Panc1 (cell line): ENCODE measurements around the gene TSPAN5. TPM values are rescaled to one million over a fixed set of nuclear protein-coding genes. Genes with fewer than 3 reads are reported as not detected.

Experiments
- ATAC-seq: fragments of 200-7000 bp; cut with Tn5 transposase; 2 replicates; pipeline ENCODE4 v1.9.1; 2020; ENCODE audit warnings: mild to moderate bottlenecking, moderate library complexity
- BruUV-seq: library from RNA; stranded (reverse); fragments of 400-500 nt; replicated peaks from 2 replicates; lab custom pipeline; 2021; lab: Mats Ljungman, UMichigan
- CTCF ChIA-PET: fragments of 300-600 bp; sonication (Branson Sonifier 250); formaldehyde crosslinking; loops from one replicate; lab custom pipeline; 2022; ENCODE audit warnings: antibody characterized with exemption; lab: Charles Lee
- POLR2A ChIA-PET: fragments of 300-600 bp; sonication (Branson Sonifier 250); formaldehyde crosslinking; loops from one replicate; lab custom pipeline; 2022; ENCODE audit warnings: antibody characterized with exemption; lab: Charles Lee
- DNase-seq: peaks from one replicate; pipeline ENCODE4 v3.0.0-alpha.2; 2010; ENCODE audit warnings: low read depth, low spot score
- H3K27ac ChIP-seq: 2 replicates; pipeline ENCODE4 v1.5.1; 2011; ENCODE audit warnings: mild to moderate bottlenecking, low read length, inconsistent platforms
- H3K27me3 ChIP-seq: fragments of 200-500 bp; sonication (Bioruptor generic); 2 replicates; pipeline ENCODE4 v1.6.0; 2014; ENCODE audit warnings: low read length, inconsistent platforms; ENCODE audit not compliant: control insufficient read depth, insufficient read depth
- H3K36me3 ChIP-seq: fragments of 200-500 bp; sonication (Bioruptor generic); 2 replicates; pipeline ENCODE4 v1.5.1; 2014; ENCODE audit warnings: inconsistent platforms, mild to moderate bottlenecking, low read length, moderate library complexity; ENCODE audit not compliant: control insufficient read depth, insufficient read depth
- H3K4me1 ChIP-seq: 2 replicates; pipeline ENCODE4 v1.5.1; 2011; ENCODE audit warnings: inconsistent platforms, mild to moderate bottlenecking, low read length, moderate library complexity; ENCODE audit not compliant: control insufficient read depth, insufficient read depth
- H3K4me3 ChIP-seq, 2 experiments: 2 replicates each; pipeline ENCODE4 v1.5.1; 2011 to 2012; ENCODE audit warnings: low read depth in 2 of 2, low read length in 2 of 2, mild to moderate bottlenecking in 2 of 2, inconsistent platforms in 1 of 2, moderate library complexity in 1 of 2
- H3K9me3 ChIP-seq: fragments of 200-500 bp; sonication (Bioruptor generic); 2 replicates; pipeline ENCODE4 v1.5.1; 2014; ENCODE audit warnings: low read depth, mild to moderate bottlenecking, inconsistent platforms, low read length, moderate library complexity; ENCODE audit not compliant: control insufficient read depth, insufficient read depth
- POLR2AphosphoS5 ChIP-seq: IDR thresholded peaks from 2 replicates; pipeline ENCODE4 v1.6.1; 2012; ENCODE audit warnings: mild to moderate bottlenecking, low read depth, low read length, moderate library complexity
- REST ChIP-seq, 2 experiments: IDR thresholded peaks; 2 replicates each; pipeline ENCODE4 v1.6.1; 2011 to 2012; ENCODE audit warnings: low read depth in 2 of 2, control low read depth in 1 of 2, low read length in 1 of 2, mild to moderate bottlenecking in 1 of 2, moderate library complexity in 1 of 2; ENCODE audit not compliant: insufficient read depth in 1 of 2
- SIN3A ChIP-seq: IDR thresholded peaks from 2 replicates; pipeline ENCODE4 v1.6.1; 2012; ENCODE audit warnings: low read depth, mild to moderate bottlenecking, low read length, moderate library complexity, borderline replicate concordance; ENCODE audit not compliant: insufficient read depth
- TCF7L2 ChIP-seq: IDR thresholded peaks from 2 replicates; pipeline ENCODE4 v1.6.1; 2011; ENCODE audit warnings: mild to moderate bottlenecking, low read depth, low read length, inconsistent platforms
- in situ Hi-C: cut with HindIII; loops from 2 replicates; pipeline ENCODE4 v1.10.0; 2016; ENCODE audit warnings: low sequenced_read_pairs, low pct_unique_long_range_greater_than_20kb
- intact Hi-C: fragments of 100-400 bp; cut with micrococcal nuclease; formaldehyde crosslinking; loops from one replicate; pipeline ENCODE4 v1.10.0; 2022; ENCODE audit not compliant: unreplicated experiment
- total RNA-seq: library from RNA; stranded (reverse); gene quantifications from one replicate; pipeline ENCODE4 v1.2.1, GENCODE V29; 2021; ENCODE audit not compliant: unreplicated experiment
- TF ChIP-seq, protein P1 (sequence below): fragments of 450-650 bp; IDR thresholded peaks from 2 replicates; pipeline ENCODE4 v1.5.1; 2017; ENCODE audit warnings: mild to moderate bottlenecking

TSPAN5 gene
- total RNA-seq, 1 experiment from 2014 or later, result 61.9 TPM

DNA sequence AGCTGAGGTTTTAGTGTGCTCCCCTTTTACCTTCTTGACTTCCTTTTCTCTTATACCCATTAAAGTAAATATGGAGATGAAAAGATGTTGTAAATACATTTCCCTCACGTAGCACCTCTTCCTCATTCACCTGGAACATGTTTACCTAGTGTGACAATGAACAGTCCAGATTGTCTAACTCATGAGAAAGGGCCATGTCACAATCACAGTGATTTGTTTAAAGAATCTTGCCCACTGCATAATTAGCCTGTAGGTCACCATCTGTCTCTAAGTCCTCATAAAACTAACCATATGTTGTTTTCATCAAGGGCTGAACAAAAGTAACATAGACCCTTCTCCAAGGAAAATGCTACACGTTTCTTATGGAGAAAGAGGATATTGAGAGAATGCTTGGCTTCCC is 85.7 kb downstream of the TSPAN5 start:
- H3K4me3 ChIP-seq, result no peak overlapping the region
- TF ChIP-seq POLR2AphosphoS5 (no peak), SIN3A (no peak)
- H3K36me3 ChIP-seq, result no peaks in the 10 kb centered on the region; the same call in 1 of the 2 replicates
- in situ Hi-C loops (no loop called here), intact Hi-C loops (no loop called here)
- no TSS peak for BruUV-seq
- ChIA-PET CTCF (no interaction called here), POLR2A (no interaction called here)
- ATAC-seq (no peak), DNase-seq (no peak)
- no peaks in the 10 kb centered on the region for H3K27me3 ChIP-seq
- no peaks in the 10 kb centered on the region; the same call in 1 of the 2 replicates for H3K4me1 ChIP-seq
- H3K9me3 ChIP-seq, result no peaks in the 10 kb centered on the region
- no peak overlapping the region for H3K27ac ChIP-seq

DNA sequence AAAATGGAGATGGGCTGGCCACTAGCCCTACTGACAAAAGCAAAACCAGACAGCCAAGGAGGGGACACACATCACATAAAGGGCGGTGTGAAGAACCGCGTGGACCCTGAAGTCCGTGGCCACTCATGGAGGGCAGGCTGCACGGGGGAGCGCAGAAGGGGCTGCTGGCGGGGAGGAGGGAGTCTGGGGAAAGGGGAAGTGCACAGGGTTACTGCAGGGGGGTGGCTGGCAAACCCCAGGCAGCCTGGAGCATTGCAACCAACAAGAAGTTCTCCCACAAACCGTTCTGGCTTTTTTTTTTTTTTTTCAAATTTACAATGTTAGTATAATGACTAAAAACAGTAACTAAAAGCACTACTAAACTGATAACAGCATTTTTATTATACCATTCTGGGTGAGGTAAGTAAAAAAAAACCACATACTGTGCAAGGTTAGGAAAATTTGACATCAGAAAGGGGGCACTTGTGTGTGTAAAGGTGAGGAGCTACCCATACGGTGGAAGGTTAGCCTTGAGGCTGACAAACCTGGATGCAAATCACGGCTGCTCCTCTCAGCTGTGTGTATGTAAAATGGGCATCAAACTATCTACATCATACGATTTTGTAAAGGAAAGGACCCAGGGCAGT is 87.1 kb downstream of the TSPAN5 start:
- ATAC-seq, result no peak
- no TSS peak for BruUV-seq
- H3K36me3 ChIP-seq, result no peaks in the 10 kb centered on the region; the same call in 1 of the 2 replicates
- CTCF ChIA-PET, result no interaction called here
- no peaks in the 10 kb centered on the region for H3K27me3 ChIP-seq
- H3K4me3 ChIP-seq, result no peak overlapping the region
- POLR2A ChIA-PET, result no interaction called here
- no peak for DNase-seq
- no peak overlapping the region for H3K27ac ChIP-seq
- no peaks in the 10 kb centered on the region for H3K9me3 ChIP-seq
- TF ChIP-seq SIN3A, result no peak
- TF ChIP-seq POLR2AphosphoS5, result no peak
- TF ChIP-seq TCF7L2, result no peak
- TF ChIP-seq, protein P1, sequence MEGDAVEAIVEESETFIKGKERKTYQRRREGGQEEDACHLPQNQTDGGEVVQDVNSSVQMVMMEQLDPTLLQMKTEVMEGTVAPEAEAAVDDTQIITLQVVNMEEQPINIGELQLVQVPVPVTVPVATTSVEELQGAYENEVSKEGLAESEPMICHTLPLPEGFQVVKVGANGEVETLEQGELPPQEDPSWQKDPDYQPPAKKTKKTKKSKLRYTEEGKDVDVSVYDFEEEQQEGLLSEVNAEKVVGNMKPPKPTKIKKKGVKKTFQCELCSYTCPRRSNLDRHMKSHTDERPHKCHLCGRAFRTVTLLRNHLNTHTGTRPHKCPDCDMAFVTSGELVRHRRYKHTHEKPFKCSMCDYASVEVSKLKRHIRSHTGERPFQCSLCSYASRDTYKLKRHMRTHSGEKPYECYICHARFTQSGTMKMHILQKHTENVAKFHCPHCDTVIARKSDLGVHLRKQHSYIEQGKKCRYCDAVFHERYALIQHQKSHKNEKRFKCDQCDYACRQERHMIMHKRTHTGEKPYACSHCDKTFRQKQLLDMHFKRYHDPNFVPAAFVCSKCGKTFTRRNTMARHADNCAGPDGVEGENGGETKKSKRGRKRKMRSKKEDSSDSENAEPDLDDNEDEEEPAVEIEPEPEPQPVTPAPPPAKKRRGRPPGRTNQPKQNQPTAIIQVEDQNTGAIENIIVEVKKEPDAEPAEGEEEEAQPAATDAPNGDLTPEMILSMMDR, result no peak
- in situ Hi-C loops, result no loop called here
- intact Hi-C loops, result no loop called here
- no peaks in the 10 kb centered on the region; the same call in 1 of the 2 replicates for H3K4me1 ChIP-seq

DNA sequence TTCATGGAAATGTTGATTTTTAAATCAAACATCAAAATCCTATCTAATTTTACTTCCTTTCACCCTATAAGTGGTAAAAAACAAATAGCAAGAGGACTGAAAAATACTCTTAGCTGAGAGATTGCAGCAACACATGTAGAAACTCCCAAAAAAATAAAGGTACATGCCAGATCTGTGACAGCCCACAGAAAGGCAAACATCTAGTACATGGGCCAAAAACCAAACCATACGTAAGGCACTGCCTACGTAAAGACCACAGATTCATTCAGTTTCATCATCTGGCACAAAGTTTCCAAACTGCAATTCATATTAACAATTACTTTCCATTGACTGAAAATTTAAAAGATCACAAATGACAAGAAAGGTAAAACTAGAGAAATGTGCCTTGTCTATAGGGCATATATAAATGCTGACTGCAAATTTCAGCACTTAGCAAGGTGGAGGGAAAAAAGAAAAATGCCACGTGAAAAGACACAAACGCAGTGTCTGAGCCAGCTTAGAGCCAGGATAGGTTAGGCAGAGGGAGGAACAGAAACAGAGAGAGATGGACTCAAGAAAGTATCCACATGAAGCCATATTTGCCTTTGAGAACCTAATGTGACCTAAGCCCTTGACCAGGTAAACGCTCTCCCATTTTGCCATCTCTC is 88.1 kb downstream of the TSPAN5 start:
- BruUV-seq, result no TSS peak
- POLR2A ChIA-PET, result no interaction called here
- Histone ChIP-seq H3K4me3 (no peak overlapping the region), H3K36me3 (no peaks in the 10 kb centered on the region; the same call in 1 of the 2 replicates), H3K27me3 (no peaks in the 10 kb centered on the region), H3K27ac (no peak overlapping the region), H3K9me3 (no peaks in the 10 kb centered on the region), H3K4me1 (no peaks in the 10 kb centered on the region; the same call in 1 of the 2 replicates)
- CTCF ChIA-PET, result no interaction called here
- in situ Hi-C loops (no loop called here), intact Hi-C loops (no loop called here)
- ATAC-seq (no peak), DNase-seq (no peak)
- TF ChIP-seq TCF7L2, result no peak
- TF ChIP-seq SIN3A, result no peak
- no peak for TF ChIP-seq POLR2AphosphoS5
- TF ChIP-seq, protein P1, result no peak
- no peak for TF ChIP-seq REST (IDR thresholded peaks at IDR 0.05; ENCODE audit: insufficient read depth in 1 of 2, low read depth in 2 of 2, low read length in 1 of 2)
